NCI-H187 (cell line): ENCODE measurements around the gene PGAM1.
A peak's percentile ranks its signal among the peaks of the same experiment; 100 is the strongest.
"Not testable (repeated sequence)": the region's sequence is repeated elsewhere in the genome, so short reads cannot be mapped to it uniquely, and the experiment has no call there.

Source experiments
- DNase-seq, 2 experiments: peaks; one replicate each; lab custom pipeline; 2025; lab: John Stamatoyannopoulos, UW

PGAM1 gene

GRCh38 chr10:97425964-97426775, at the start of gene PGAM1:
PGAM1 (plus strand) TSS chr10:97426191; CDS start chr10:97426308, 117 bp downstream.
- DNase-seq, result peak; percentile 71 to 72

- DNase-seq, result no peak
Measured at GRCh38 chr10:97376413-97376812, 49.6 kb upstream of the PGAM1 start.

- no peak for DNase-seq
Measured at GRCh38 chr10:97378933-97379921, 46.8 kb upstream of the PGAM1 start.

- DNase-seq, result no peak
Measured at GRCh38 chr10:97380516-97380915, 45.5 kb upstream of the PGAM1 start.

- no peak for DNase-seq
Measured at GRCh38 chr10:97381626-97382025, 44.4 kb upstream of the PGAM1 start.

GRCh38 chr10:97383159-97383558, 42.8 kb upstream of the PGAM1 start:
- no peak for DNase-seq

GRCh38 chr10:97384156-97384555, 41.8 kb upstream of the PGAM1 start:
- no peak for DNase-seq

GRCh38 chr10:97384641-97385040, 41.4 kb upstream of the PGAM1 start:
- no peak for DNase-seq

GRCh38 chr10:97385565-97385964, 40.4 kb upstream of the PGAM1 start:
- DNase-seq, result no peak

GRCh38 chr10:97388152-97388551, 37.8 kb upstream of the PGAM1 start:
- no peak for DNase-seq

GRCh38 chr10:97390091-97390490, 35.9 kb upstream of the PGAM1 start:
- no peak for DNase-seq

GRCh38 chr10:97393034-97393573, 32.9 kb upstream of the PGAM1 start:
- no peak for DNase-seq

GRCh38 chr10:97396056-97396455, 29.9 kb upstream of the PGAM1 start:
- DNase-seq, result no peak

- no peak for DNase-seq
Measured at GRCh38 chr10:97399843-97400545, 26.0 kb upstream of the PGAM1 start.

- peak; percentile 39 to 65 for DNase-seq
Measured at GRCh38 chr10:97400665-97401454, 25.1 kb upstream of the PGAM1 start, which contains the start of gene RRP12. RRP12 (minus strand) TSS chr10:97401340; CDS start chr10:97401231, 109 bp downstream.

GRCh38 chr10:97401455-97401919, 24.5 kb upstream of the PGAM1 start:
- DNase-seq, result no peak

GRCh38 chr10:97404044-97404443, 21.9 kb upstream of the PGAM1 start:
- no peak for DNase-seq

GRCh38 chr10:97406064-97406463, 19.9 kb upstream of the PGAM1 start:
- DNase-seq, result no peak

GRCh38 chr10:97406483-97406882, 19.5 kb upstream of the PGAM1 start:
- not testable (repeated sequence) for DNase-seq

GRCh38 chr10:97407211-97407951, 18.6 kb upstream of the PGAM1 start:
- DNase-seq, result peak in 1 of 2 experiments; percentile 23
